ENCODE results near the gene RBFOX1. TPM values are rescaled to one million over a fixed set of nuclear protein-coding genes. Genes with fewer than 3 reads are reported as not detected.

The RBFOX1 gene
- total RNA-seq, 2 experiments from 2014 or later = not detected

DNA sequence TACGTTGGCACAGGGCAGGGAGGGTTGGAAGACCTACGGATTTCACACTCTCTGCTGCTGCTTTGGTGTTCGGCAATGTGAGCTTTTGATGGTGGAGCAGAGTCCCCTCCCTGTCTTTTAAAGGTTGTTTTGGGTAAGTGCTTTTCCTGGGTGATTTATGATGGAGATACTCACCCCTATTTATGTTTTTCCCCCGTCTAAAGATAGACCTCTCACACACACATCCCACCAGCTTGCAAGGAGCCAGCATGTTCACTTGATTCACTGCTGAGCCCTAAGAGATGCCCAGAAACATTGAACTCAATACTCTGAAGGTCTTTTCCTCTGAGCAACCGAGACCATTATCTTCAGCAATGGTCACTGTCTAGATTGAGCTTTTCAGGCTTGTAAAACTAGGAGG is 8.3 kb downstream of the RBFOX1 start:
- no peaks in the 10 kb centered on the region for H3K4me1 Mint-ChIP-seq
- CTCF ChIA-PET = no interaction called here
- peaks cover 26% of the 10 kb centered on the region for H3K9me3 Mint-ChIP-seq
- no peak overlapping the region for H3K27ac Mint-ChIP-seq
- DNase-seq = no peak
- no peaks in the 10 kb centered on the region for H3K36me3 Mint-ChIP-seq (ENCODE audit: low read depth)
- POLR2A ChIA-PET = no interaction called here
- H3K27me3 Mint-ChIP-seq = no peaks in the 10 kb centered on the region
- no peak overlapping the region for H3K4me3 Mint-ChIP-seq

DNA sequence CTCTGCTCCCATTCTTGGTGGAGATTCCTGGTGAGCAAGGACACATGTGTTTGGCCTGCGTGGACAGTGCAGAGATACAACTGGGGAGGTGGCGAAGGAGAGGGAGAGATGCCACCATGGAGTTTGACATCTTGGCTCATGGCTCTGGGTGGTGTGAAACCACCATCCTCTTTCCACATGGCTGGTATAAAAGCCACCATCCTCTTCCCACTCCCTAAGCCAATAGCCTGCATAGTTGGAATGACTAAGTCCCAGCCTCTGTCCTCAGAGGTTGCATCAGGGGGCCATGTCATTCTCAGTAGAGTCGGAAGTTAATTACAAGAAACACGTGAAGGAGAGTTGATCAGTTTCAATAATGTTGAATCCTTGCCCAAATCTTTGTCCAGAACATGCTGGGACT is 10.0 kb downstream of the RBFOX1 start:
- H3K4me3 Mint-ChIP-seq = no peak overlapping the region
- DNase-seq = no peak
- ChIA-PET POLR2A (no interaction called here), CTCF (no interaction called here)
- H3K36me3 Mint-ChIP-seq (ENCODE audit: low read depth) = no peaks in the 10 kb centered on the region
- no peak overlapping the region for H3K27ac Mint-ChIP-seq
- H3K4me1 Mint-ChIP-seq = no peaks in the 10 kb centered on the region
- no peaks in the 10 kb centered on the region for H3K27me3 Mint-ChIP-seq
- peaks cover 41% of the 10 kb centered on the region for H3K9me3 Mint-ChIP-seq

DNA sequence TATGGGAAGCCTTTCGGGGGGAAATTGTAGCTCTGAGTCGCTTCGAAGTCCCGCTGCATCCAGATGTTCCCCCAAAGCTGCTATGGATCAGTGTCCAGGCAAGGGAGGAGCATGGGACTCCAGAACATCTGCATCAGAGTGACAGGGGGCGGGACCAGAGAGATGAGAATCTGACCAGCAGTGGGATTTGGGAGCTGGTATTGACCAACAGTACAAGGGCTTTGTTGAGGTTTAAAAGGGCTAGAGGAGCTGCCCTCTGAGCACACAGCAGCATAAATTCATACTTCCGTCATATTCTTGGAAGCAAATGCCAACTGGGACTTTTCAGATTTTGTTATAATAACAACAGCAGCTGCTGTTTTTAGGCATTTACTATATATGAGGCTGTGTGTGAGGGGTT is 10.6 kb downstream of the RBFOX1 start:
- Mint-ChIP-seq H3K9me3 (peaks cover 46% of the 10 kb centered on the region), H3K36me3 (ENCODE audit: low read depth) (no peaks in the 10 kb centered on the region), H3K27me3 (no peaks in the 10 kb centered on the region), H3K4me3 (no peak overlapping the region), H3K27ac (no peak overlapping the region), H3K4me1 (no peaks in the 10 kb centered on the region)
- CTCF ChIA-PET = no interaction called here
- DNase-seq = no peak
- POLR2A ChIA-PET = no interaction called here

DNA sequence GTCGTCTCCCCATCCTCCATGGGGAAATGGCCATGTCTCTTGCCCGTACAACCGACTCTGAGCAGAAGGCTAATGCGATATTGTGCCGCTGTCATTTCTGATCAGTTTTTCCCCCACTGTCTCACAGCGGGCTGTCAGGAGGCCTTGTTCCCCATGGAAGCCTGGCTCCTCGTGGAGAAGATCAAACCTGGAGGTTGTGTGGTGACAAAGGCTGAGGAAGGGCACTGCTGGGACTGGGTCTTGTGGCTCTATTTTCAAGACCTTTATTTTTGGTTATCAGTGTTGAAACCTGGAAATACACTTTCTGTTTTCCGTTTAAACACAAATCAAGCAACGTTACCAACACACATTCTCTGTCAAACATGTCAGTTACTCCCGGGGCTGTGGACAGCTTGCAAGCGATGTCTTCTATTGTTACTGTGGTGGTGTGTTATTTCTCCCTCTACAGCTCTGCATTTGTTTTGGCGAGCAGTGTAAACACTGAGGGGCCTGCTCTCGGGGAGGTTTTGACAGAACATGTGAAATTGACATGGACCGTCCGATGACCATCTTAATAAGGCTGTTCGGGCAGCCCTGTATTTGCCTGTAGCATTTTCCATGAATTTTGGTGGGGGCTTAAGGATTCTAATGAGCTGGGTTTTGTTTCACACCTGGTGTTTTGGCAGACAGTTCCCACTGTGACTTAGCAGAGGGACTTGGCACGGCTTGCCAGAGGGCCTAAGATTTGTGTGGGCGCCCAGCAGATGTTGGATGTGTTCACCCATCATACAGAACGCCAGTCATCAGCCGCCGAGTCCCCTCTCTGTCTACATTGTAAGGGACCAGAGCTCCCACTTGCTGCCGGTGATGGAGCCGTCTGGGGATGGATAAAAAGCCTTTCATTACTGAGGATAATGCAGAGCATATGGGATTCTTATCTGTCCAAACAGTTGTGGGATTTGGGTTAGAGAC is 12.5 kb downstream of the RBFOX1 start:
- Mint-ChIP-seq H3K4me1 (no peaks in the 10 kb centered on the region), H3K4me3 (no peak overlapping the region)
- POLR2A ChIA-PET = no interaction called here

DNA sequence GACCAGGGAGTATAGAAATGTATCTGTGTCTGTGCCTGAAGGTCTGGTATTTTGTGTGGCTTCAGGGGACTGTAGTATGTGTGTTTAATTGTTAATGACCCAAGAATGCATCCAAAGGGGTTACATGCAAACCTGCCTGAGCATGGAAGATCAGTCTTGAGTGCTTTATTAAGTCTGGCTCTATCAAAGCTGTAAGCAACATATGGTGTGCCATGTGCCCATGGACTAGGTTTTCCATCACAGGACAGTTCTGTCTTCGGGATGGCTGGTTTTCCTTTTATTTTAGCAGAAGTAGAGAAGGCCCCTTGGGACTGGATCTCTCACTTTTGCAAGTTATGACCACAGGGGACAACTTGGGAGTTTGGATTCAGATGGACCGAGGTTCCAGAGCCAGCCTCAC is 18.2 kb downstream of the RBFOX1 start:
- no peak overlapping the region for H3K27ac Mint-ChIP-seq
- POLR2A ChIA-PET = no interaction called here
- no peak overlapping the region for H3K4me3 Mint-ChIP-seq
- peaks cover 51% of the 10 kb centered on the region for H3K9me3 Mint-ChIP-seq
- CTCF ChIA-PET = no interaction called here
- no peak for DNase-seq
- H3K4me1 Mint-ChIP-seq = no peaks in the 10 kb centered on the region
- H3K27me3 Mint-ChIP-seq = no peaks in the 10 kb centered on the region
- H3K36me3 Mint-ChIP-seq (ENCODE audit: low read depth) = no peaks in the 10 kb centered on the region

More for the DNA sequence above, 12.5 kb downstream of the RBFOX1 start:
- CTCF ChIA-PET = no interaction called here
- H3K27me3 Mint-ChIP-seq = no peaks in the 10 kb centered on the region
- peaks cover 48% of the 10 kb centered on the region for H3K9me3 Mint-ChIP-seq
- DNase-seq = no peak
- H3K36me3 Mint-ChIP-seq (ENCODE audit: low read depth) = no peaks in the 10 kb centered on the region
- H3K27ac Mint-ChIP-seq = no peak overlapping the region

DNA sequence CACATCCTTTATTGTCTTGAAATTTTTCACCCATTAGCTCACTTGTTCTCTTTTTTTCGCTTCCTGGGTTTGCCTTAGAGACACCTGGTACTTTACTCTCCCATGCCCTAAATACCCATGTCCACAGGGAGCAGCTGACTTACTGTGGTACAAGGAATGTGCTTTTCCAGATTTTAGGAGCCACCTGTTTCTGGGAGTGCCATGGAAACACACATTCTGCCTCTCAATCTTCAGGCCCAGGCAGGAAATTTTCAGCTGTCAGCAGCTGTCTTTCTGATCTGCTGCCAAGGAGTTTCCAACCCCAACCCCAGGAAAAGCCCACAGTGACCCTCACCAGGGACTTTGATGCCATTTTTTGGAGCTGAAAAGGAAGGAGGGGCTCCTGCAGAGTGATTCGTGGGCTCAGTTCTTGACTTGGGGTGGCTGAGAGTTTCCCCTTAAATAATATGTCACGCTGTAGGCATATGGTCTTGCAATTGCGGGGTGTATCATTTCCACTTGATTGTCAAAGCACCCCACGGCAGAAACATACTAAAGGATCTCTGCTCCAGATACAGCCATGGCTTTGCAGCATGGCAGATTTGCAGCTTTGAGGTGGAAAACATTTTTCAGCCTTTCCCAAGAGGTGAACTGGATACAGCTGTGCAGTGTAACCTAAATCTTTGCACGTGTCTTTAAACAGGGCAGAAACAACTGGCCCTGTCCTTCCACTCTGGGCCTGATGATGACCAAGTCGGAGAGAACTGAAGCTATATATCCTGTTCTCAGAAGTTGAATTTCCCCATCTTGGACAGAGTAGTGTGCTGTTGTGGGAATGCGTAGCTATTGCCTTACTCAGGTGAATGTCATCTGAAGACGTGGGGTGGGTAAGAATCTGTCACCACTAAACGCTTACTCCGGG is 19.2 kb downstream of the RBFOX1 start:
- no peaks in the 10 kb centered on the region for H3K4me1 Mint-ChIP-seq
- POLR2A ChIA-PET = no interaction called here
- no peak for DNase-seq
- H3K27me3 Mint-ChIP-seq = no peaks in the 10 kb centered on the region
- no peaks in the 10 kb centered on the region for H3K36me3 Mint-ChIP-seq (ENCODE audit: low read depth)
- H3K27ac Mint-ChIP-seq = no peak overlapping the region
- no peak overlapping the region for H3K4me3 Mint-ChIP-seq
- CTCF ChIA-PET = no interaction called here
- peaks cover 51% of the 10 kb centered on the region for H3K9me3 Mint-ChIP-seq

DNA sequence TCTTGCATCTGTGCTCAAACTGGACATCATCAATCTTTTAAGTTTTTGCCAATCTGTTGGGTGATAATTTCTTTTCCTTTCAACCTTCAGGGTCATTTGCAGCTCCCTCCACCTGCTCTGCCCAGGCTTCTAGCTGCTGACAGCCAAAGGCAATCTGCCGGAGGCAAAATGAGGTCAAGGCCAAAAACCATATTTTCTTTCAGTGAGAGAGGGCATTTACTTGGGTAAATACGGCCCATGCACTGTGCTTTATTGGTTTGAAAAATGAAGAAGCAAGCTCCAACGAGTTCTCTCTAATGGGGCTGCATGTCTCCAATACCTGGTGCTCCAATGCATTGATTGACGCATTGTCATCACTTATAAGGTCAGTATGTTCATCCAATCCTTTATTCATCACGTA is 23.1 kb downstream of the RBFOX1 start:
- Mint-ChIP-seq H3K27me3 (no peaks in the 10 kb centered on the region), H3K4me1 (no peaks in the 10 kb centered on the region), H3K9me3 (peaks cover 37% of the 10 kb centered on the region), H3K27ac (no peak overlapping the region), H3K4me3 (no peak overlapping the region), H3K36me3 (ENCODE audit: low read depth) (no peaks in the 10 kb centered on the region)
- CTCF ChIA-PET = no interaction called here
- DNase-seq = no peak
- POLR2A ChIA-PET = no interaction called here

DNA sequence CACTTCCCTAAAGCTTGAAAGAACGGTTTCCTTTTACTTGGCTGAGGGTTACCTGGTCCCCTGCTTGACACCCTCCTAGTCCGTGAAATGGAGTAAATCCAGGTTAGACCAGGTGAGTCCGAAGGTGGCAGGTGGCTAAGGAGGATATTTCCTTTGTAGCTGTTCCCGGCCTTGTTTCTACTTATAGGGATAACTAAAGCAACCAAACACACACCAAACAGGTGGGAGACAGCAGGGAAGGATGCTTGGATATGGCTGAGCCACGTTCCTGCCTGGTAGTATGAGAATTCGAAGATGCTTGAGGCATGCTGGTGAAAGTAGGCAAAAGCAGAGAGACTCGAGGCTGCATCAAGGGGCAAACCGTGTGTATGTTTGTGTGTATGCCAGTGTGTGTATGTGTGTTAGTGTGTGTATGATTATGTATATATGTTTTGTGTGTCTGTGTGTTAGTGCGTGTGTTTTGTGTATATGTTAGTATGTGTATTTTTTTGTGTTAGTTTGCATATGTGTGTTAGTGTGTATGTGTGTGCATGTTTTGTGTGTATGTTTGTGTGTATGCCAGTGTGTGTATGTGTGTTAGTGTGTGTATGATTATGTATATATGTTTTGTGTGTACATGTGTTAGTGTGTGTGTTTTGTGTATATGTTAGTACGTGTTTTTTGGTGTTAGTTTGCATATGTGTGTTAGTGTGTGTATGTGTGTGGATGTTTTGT is 28.9 kb downstream of the RBFOX1 start:
- DNase-seq = no peak
- ChIA-PET POLR2A (no interaction called here), CTCF (no interaction called here)
- Mint-ChIP-seq H3K4me3 (no peak overlapping the region), H3K27me3 (no peaks in the 10 kb centered on the region), H3K27ac (no peak overlapping the region), H3K9me3 (peaks cover 24% of the 10 kb centered on the region), H3K4me1 (no peaks in the 10 kb centered on the region), H3K36me3 (ENCODE audit: low read depth) (no peaks in the 10 kb centered on the region)

DNA sequence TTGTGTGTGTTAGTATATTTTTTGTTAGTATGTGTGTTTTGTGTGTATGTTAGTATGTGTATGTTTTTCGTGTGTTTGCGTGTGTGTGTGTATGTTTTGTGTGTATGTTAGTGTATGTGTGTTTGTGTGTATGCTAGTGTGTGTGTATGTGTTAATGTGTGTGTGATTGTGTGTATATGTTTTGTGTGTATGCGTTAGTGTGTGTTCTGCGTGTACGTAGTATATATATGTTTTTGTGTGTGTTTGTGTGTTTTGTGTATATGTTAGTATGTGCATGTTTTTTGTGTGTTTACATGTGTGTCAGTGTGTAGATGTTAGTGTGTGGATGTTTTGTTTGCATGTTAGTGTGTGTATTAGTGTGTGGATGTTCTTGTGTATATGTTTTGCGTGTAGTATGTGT is 29.6 kb downstream of the RBFOX1 start:
- H3K4me3 Mint-ChIP-seq = no peak overlapping the region
- ChIA-PET CTCF (no interaction called here), POLR2A (no interaction called here)
- H3K9me3 Mint-ChIP-seq = peaks cover 23% of the 10 kb centered on the region
- H3K27me3 Mint-ChIP-seq = no peaks in the 10 kb centered on the region
- H3K36me3 Mint-ChIP-seq (ENCODE audit: low read depth) = no peaks in the 10 kb centered on the region
- no peak for DNase-seq
- no peaks in the 10 kb centered on the region for H3K4me1 Mint-ChIP-seq
- H3K27ac Mint-ChIP-seq = no peak overlapping the region

DNA sequence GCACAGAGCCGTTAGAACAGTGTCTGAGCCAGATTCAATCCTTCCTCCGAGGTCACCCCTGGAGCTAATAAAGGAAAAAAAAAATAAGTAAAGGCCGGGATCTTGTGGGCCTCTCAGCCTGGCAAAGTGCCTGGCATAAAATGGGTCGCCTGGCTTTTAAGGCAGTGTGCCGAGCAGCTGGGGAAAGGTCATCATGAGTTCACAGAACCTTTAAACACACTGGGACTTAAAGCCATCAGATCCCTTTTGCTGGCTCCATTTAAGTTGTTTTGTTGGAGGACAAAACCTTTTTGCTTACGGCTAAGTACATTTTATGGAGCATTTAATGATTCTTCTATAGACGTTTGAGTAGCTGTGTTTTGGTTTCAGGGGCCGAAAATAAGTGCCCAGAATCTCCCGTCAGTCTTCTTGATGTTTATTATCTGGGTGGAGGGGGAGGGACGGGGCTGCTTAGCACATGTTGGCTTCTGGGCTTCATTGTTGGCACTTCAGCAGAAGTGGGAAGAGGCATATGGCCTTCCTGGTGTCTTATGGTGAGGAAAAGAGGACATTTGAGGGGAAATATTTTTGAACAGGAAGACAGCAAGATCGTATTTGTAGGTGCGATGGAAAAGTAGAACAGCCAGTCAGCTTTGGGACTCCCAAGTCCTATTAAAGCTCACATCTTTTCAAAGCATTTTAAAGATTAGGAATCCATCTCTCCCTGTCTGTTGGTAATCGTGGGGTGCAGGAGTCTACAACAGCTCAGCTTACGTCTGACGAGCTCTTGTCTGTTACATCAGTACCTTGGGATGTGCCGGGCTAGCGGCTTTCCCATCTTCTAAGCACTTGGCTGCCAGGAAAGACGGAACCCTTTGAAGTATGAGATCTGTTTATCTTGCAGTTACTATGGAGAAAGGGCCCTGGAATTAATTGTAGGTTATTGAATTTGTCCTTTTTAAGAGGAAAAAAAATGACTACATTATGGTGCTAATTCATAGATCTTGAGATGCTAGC is 31.1 kb downstream of the RBFOX1 start:
- POLR2A ChIA-PET = no interaction called here
- no peak for DNase-seq
- no peaks in the 10 kb centered on the region for H3K36me3 Mint-ChIP-seq (ENCODE audit: low read depth)
- peaks cover 22% of the 10 kb centered on the region for H3K9me3 Mint-ChIP-seq
- no peak overlapping the region for H3K4me3 Mint-ChIP-seq
- H3K4me1 Mint-ChIP-seq = no peaks in the 10 kb centered on the region
- CTCF ChIA-PET = no interaction called here
- no peaks in the 10 kb centered on the region for H3K27me3 Mint-ChIP-seq
- H3K27ac Mint-ChIP-seq = no peak overlapping the region

DNA sequence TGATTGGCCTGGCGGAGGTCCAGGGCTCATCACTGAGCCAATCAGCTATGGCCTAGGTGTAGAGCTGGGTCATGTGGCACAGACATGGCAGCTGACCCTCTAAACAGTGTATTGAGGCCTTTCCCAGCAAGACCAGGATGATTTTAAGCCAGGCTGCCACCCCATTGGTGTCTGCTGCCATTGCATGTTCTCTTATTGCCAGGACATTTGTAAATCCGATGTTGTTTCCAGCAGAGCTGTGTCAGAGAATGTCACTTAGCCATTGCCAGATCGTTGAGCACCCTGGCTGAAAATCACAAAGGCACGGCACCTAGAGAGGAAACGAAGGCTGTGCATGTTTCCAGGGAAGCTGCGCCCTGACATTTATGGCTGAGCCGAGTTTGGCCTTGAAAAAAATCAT is 33.4 kb downstream of the RBFOX1 start:
- ChIA-PET CTCF (no interaction called here), POLR2A (no interaction called here)
- no peak for DNase-seq
- Mint-ChIP-seq H3K27ac (no peak overlapping the region), H3K9me3 (peaks cover 33% of the 10 kb centered on the region), H3K4me1 (no peaks in the 10 kb centered on the region), H3K36me3 (ENCODE audit: low read depth) (no peaks in the 10 kb centered on the region), H3K27me3 (no peaks in the 10 kb centered on the region), H3K4me3 (no peak overlapping the region)

DNA sequence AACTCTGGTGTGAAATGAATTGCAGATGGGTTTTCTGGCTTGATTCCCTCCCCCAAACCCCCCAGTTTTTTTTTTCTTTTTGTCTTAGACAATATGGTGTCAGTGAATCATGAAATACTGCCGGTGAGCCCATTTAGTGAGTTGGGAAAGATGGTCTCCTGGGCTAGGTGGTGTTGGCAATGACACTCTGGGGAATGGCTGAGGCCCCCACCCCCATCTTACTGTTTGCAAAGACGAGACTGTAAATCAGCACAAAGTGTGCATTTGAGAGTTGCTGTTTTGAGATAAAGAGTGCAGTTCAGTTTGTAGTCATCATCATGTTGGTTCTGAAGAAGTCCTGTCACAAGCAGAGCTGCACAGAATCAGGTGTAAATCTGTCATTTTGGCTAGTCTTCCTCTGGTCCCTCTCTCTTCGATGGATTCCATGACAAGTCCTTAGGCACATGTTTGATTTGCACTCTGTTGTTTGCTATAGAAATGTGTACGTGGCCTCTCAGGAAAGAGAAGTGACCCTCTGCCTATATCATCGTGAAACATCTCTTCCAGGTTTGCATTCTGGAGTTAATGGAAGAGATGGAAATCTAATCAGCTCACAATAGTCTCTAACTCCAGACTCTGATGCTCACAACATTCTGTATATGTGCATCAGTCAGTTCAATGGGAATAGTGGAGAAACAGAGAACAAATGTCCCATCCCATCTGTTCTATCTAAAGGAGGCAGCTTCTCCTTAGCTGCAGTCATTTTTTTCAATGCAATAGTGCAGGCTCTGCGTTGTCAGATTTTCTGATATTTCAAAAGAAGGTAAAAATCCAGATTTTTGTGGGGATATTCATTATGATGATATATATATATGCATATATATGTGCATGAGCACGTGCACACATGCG is 34.6 kb downstream of the RBFOX1 start:
- Mint-ChIP-seq H3K27ac (no peak overlapping the region), H3K27me3 (no peaks in the 10 kb centered on the region), H3K36me3 (ENCODE audit: low read depth) (no peaks in the 10 kb centered on the region), H3K4me1 (no peaks in the 10 kb centered on the region), H3K4me3 (no peak overlapping the region), H3K9me3 (peaks cover 38% of the 10 kb centered on the region)
- no peak for DNase-seq
- ChIA-PET POLR2A (no interaction called here), CTCF (no interaction called here)

Measured in activated CD4-positive, alpha-beta memory T cell treated with anti-CD3 and anti-CD28 coated beads, Interleukin-2, amount 10 ng/mL, durations not matched to agents 7 days and 5 days (primary cell).